ENCODE data around the gene SLC29A3.

DNA sequence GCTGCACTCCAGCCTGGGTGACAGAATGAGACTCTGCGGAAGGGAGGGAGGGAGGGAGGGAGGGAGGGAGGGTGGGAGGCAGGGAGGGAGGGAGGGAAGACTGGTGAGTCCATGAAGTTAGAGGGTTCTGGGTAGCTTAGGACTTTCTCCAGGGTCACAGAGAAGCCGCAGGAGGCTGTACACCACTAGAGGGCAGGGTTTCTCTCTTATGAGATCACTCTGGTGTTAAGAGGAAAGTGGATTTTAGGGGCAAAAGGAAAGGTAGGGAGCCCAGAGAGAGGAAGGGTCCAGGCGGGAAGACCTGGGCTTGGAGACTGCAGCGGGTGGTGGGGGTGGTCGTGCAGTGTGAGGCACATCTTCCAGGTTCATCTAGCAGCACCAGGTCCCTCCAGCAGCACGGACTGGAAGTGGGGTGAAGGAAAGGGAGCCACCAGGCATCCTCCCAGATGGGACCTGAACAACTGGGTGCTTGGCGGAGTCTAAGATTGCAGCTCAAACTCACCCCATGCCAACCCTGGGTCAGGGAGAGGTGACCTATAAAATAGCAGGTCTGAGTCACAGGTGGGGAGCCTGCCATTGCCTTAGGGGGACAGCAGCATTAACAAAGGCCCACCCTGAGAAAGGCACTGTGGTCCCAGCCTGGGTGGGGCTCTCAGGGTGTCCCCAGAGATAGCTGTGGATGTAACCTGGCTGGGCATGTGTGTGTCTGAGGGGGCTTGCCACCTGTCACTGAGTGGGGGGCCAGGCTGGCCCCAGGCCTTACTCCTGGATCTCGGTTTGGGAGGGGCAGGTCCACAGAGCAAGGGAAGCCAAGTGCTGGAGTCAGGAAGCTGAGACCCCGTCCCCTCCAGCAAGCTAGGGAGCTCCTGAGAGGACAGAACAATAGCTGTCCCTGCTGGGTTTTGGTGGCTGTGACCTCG is 48.5 kb upstream of the SLC29A3 start:
- TF ChIP-seq GATA2 (IDR thresholded peaks at IDR 0.05; ENCODE audit: low read depth, low read length) (no peak), GATA3 (IDR thresholded peaks at IDR 0.05; ENCODE audit: low read depth, low read length) (no peak)
